GM12891 (cell line): ENCODE results near the gene CYYR1.

Experiments used
- PAX5 ChIP-seq: IDR thresholded peaks from 2 replicates; pipeline ENCODE4 v1.6.1; 2011; ENCODE audit warnings: low read length, moderate library complexity, mild to moderate bottlenecking; ENCODE audit not compliant: insufficient read depth, severe bottlenecking
- POLR2A ChIP-seq: IDR thresholded peaks from 2 replicates; pipeline ENCODE4 v1.6.1; 2011; ENCODE audit warnings: low read depth, low read length, control low read depth
- POLR2AphosphoS5 ChIP-seq: IDR thresholded peaks from 2 replicates; pipeline ENCODE4 v1.6.1; 2011; ENCODE audit warnings: low read depth, low read length, control low read depth
- POU2F2 ChIP-seq: IDR thresholded peaks from 2 replicates; pipeline ENCODE4 v1.6.1; 2011; ENCODE audit warnings: low read depth, mild to moderate bottlenecking, control low read depth, low read length, moderate library complexity
- SPI1 ChIP-seq: IDR thresholded peaks from 2 replicates; pipeline ENCODE4 v1.6.1; 2011; ENCODE audit warnings: low read depth, low read length, control low read depth
- TAF1 ChIP-seq: IDR thresholded peaks from 2 replicates; pipeline ENCODE4 v1.6.1; 2011; ENCODE audit warnings: low read depth, low read length, control low read depth

DNA sequence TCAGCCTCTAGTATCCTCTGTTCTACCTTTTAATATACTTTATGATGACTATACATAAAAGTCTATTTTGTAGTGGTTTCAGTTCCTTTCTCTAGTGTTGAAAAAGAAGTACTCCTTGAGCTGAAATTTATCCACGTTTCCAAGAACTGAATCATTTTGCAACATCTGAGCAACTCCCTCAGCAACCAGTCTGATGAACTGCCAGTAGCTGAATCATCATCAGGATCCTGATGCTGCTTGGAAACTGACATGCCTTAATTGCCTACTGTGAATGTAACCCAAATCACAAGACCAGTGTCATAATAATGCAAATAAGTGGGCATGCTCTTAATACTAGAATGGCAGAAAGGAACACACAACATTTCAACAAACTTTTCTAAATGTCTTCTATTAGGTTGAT lies 103.3 kb downstream of the CYYR1 start:
- TF ChIP-seq SPI1 (no peak), POLR2AphosphoS5 (no peak), POLR2A (no peak), TAF1 (no peak), PAX5 (no peak), POU2F2 (no peak)
